Fibroblast of mammary gland (primary cell): ENCODE measurements around the gene SMYD3.

ENCODE experiments used
- DNase-seq: peaks from one replicate; pipeline ENCODE4 v3.0.0-alpha.2; 2010; ENCODE audit warnings: low read depth
- H3K4me3 ChIP-seq: 2 replicates; pipeline ENCODE4 v1.5.1; 2011; ENCODE audit warnings: low read depth, mild to moderate bottlenecking, low read length, moderate library complexity; ENCODE audit not compliant: control insufficient read depth
- CTCF ChIP-seq: conservative IDR thresholded peaks from 2 replicates; pipeline ENCODE4 v1.5.1; 2011; ENCODE audit warnings: low read depth, low read length, inconsistent platforms; ENCODE audit not compliant: control insufficient read depth, insufficient read depth

SMYD3 gene

DNA sequence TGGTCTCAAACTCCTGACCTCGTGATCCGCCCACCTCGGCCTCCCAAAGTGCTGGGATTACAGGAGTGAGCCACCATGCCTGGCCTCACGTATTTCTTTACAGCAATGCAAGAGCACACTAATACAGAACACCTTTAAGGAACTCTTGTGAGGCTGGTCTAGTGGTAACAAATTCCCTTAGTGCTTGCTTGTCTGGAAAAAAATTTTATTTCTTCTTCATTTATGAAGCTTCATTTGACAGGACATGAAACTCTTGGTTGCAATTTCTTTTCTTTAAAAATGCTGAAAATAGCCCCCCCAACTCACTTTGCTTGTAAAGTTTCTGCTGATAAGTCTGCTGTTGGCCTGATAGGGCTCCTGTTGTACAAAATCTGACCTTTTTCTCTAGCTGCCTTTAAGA is 248.8 kb downstream of the SMYD3 start:
- TF ChIP-seq CTCF, result no peak
- no peak overlapping the region for H3K4me3 ChIP-seq
- no peak for DNase-seq

DNA sequence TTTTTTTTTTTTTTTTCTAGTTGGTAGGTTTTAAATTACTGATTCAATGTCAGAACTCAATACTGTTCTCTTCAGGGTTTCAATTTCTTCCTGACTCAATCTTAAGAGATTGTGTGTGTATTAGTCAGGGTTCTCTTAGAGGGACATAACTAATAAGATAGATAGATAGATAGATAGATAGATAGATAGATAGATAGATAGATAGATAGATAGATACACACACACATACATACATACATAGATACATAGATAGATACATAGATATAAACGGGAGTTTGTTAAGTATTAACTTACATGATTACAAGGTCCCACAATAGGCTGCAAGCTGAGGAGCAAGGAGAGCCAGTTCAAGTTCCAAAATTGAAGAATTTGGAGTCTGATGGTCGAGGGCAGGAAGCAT is 251.3 kb downstream of the SMYD3 start:
- no peak for DNase-seq
- no peak overlapping the region for H3K4me3 ChIP-seq
- no peak for TF ChIP-seq CTCF

DNA sequence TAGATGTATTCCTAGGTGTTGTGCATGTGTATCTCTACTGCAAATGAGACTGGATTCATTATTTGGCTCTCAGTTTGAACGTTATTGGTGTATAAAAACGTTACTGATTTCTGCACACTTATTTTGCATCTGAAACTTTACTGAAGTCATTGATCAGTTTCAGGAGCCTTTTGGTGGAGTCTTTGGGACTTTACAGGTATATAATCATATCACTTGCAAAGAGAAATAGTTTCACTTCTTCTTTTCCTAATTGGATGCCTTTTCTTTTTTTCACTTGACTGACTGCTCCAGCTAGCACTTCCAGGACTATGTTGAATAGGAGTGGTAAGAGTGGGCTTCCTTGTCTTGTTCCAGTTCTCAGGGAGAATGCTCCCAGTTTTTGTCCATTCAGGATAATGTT is 252.2 kb downstream of the SMYD3 start:
- no peak for DNase-seq
- H3K4me3 ChIP-seq, result no peak overlapping the region
- TF ChIP-seq CTCF, result no peak

- H3K4me3 ChIP-seq, result no peak overlapping the region
- no peak for DNase-seq
- no peak for TF ChIP-seq CTCF
These were observed 260.6 kb downstream of the SMYD3 start for GRCh38 chr1:246246430-246246829.

GRCh38 chr1:246245541-246245940 is 261.5 kb downstream of the SMYD3 start:
- DNase-seq, result no peak
- H3K4me3 ChIP-seq, result no peak overlapping the region
- TF ChIP-seq CTCF, result no peak

GRCh38 chr1:246232126-246232525 is 275.0 kb downstream of the SMYD3 start:
- no peak overlapping the region for H3K4me3 ChIP-seq
- no peak for DNase-seq
- TF ChIP-seq CTCF, result no peak

- DNase-seq, result no peak
- no peak for TF ChIP-seq CTCF
- H3K4me3 ChIP-seq, result no peak overlapping the region
These were observed 281.0 kb downstream of the SMYD3 start for GRCh38 chr1:246226041-246226440.
